HG03354 (cell line): ENCODE results near the gene CDON.
A peak's percentile ranks its signal among the peaks of the same experiment; 100 is the strongest.

Experiments used
- ATAC-seq: cut with Tn5 transposase; IDR thresholded peaks from one replicate; pipeline ENCODE4 v1.9.1; 2021; ENCODE audit warnings: mild to moderate bottlenecking; ENCODE audit not compliant: unreplicated experiment, poor library complexity, severe bottlenecking

CDON gene

GRCh38 chr11:126062679-126063506 lies at the start of gene CDON:
Gene CDON (minus strand): TSS chr11:126062866. CDS start chr11:126023476, 39,390 bp downstream.
- ATAC-seq, result peak; percentile 98

GRCh38 chr11:126111458-126112116 lies 48.9 kb upstream of the CDON start:
- ATAC-seq, result no peak

- ATAC-seq, result no peak
Observed at GRCh38 chr11:126109941-126110731, 47.5 kb upstream of the CDON start.

- ATAC-seq, result no peak
Observed at GRCh38 chr11:126106594-126107328, 44.1 kb upstream of the CDON start.

- ATAC-seq, result no peak
Observed at GRCh38 chr11:126105748-126106080, 43.0 kb upstream of the CDON start.

- no peak for ATAC-seq
Observed at GRCh38 chr11:126105022-126105747, 42.5 kb upstream of the CDON start.

- no peak for ATAC-seq
Observed at GRCh38 chr11:126104420-126104819, 41.8 kb upstream of the CDON start.

- ATAC-seq, result no peak
Observed at GRCh38 chr11:126103150-126103549, 40.5 kb upstream of the CDON start.

- ATAC-seq, result no peak
Observed at GRCh38 chr11:126102436-126102981, 39.8 kb upstream of the CDON start.

- no peak for ATAC-seq
Observed at GRCh38 chr11:126101930-126102283, 39.2 kb upstream of the CDON start.

GRCh38 chr11:126101251-126101929 lies 38.7 kb upstream of the CDON start:
- ATAC-seq, result no peak

- ATAC-seq, result no peak
Observed at GRCh38 chr11:126100716-126101115, 38.0 kb upstream of the CDON start.

- ATAC-seq, result no peak
Observed at GRCh38 chr11:126098204-126098769, 35.6 kb upstream of the CDON start.

GRCh38 chr11:126095745-126096144 lies 33.1 kb upstream of the CDON start:
- ATAC-seq, result no peak

GRCh38 chr11:126090452-126090851 lies 27.8 kb upstream of the CDON start:
- no peak for ATAC-seq

- ATAC-seq, result no peak
Observed at GRCh38 chr11:126088999-126089398, 26.3 kb upstream of the CDON start.

GRCh38 chr11:126086248-126086647 lies 23.6 kb upstream of the CDON start:
- ATAC-seq, result no peak

GRCh38 chr11:126084608-126084912 lies 21.9 kb upstream of the CDON start:
- ATAC-seq, result no peak
